Activated CD8-positive, alpha-beta memory T cell treated with anti-CD3 and anti-CD28 coated beads, Interleukin-2, amount 10 ng/mL, durations not matched to agents 7 days and 5 days (primary cell): Measurements from ENCODE around the gene PABPN1L. TPM values are rescaled to one million over a fixed set of nuclear protein-coding genes. Genes with fewer than 3 reads are reported as not detected.

ENCODE experiments used
- ATAC-seq: fragments of 150-1000 bp; cut with Tn5 transposase; one replicate; pipeline ENCODE4 v1.10.0; 2021; ENCODE audit warnings: moderate library complexity
- CTCF ChIA-PET: fragments of 350-600 bp; sonication (Branson Sonifier 250); formaldehyde crosslinking; loops from one replicate; lab custom pipeline; 2021; ENCODE audit warnings: antibody characterized with exemption; lab: Charles Lee
- DNase-seq: peaks from one replicate; pipeline ENCODE4 v3.0.0-alpha.2; 2020
- H3K27ac Mint-ChIP-seq: one replicate; pipeline ENCODE4 v1.8.0; 2021; ENCODE audit warnings: mild to moderate bottlenecking, mixed read lengths
- H3K27me3 Mint-ChIP-seq: one replicate; pipeline ENCODE4 v1.8.0; 2021; ENCODE audit warnings: mixed read lengths
- H3K36me3 Mint-ChIP-seq: one replicate; pipeline ENCODE4 v1.8.0; 2021; ENCODE audit warnings: mild to moderate bottlenecking, mixed read lengths
- H3K4me1 Mint-ChIP-seq: one replicate; pipeline ENCODE4 v1.8.0; 2021; ENCODE audit warnings: mixed read lengths
- H3K4me3 Mint-ChIP-seq: one replicate; pipeline ENCODE4 v1.8.0; 2021; ENCODE audit warnings: mild to moderate bottlenecking, moderate library complexity, mixed read lengths
- H3K9me3 Mint-ChIP-seq: one replicate; pipeline ENCODE4 v1.8.0; 2022; ENCODE audit warnings: low read depth, mixed read lengths
- total RNA-seq, 2 experiments: library from RNA; stranded (reverse); gene quantifications; one replicate each; pipeline ENCODE4 v1.2.3, GENCODE V29; 2021

PABPN1L gene
- total RNA-seq, 2 experiments from 2014 or later = not detected

- Mint-ChIP-seq H3K4me3 (no peak overlapping the region), H3K9me3 (no peaks in the 10 kb centered on the region), H3K4me1 (no peaks in the 10 kb centered on the region), H3K27ac (no peak overlapping the region), H3K27me3 (peaks cover 9% of the 10 kb centered on the region), H3K36me3 (no peaks in the 10 kb centered on the region)
- DNase-seq (no peak), ATAC-seq (no peak)
- CTCF ChIA-PET = no interaction called here
These were observed 8.6 kb upstream of the PABPN1L start for GRCh38 chr16:88874938-88875599.

DNA sequence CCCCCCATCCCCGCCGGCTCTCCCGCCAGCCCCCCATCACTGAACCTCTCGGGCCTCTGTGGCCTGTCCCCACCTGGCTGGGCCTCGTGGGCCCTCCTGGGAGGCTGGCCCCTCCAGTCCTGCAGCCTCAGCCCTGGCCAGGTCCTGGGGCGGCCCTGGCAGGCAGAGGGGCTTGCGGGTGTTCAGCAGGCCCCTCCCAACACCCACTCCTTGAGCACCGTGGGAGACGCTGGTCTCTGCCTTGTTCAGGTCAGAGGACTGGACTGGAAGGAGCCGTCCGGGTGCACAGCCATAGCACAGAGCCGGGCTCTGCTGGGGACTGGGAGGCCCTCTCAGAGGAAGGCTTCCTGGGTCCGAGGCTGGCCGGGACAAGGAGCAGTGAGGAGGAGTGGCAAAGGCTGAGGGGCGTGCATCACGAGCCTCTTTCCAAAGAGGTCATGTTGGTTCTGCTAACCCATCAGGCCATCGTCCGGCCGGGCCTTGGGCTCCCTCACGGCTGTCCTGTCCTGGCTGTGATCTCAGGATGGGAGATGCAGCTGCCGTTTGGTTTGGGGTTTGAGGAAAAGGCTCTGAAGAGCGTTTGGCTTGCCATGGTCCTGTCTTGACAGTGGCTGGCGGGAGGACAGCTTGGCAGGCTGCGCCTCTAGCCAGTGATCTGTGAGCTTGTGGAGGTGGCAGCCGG is 6.3 kb upstream of the PABPN1L start:
- Mint-ChIP-seq H3K27me3 (peaks cover 16% of the 10 kb centered on the region), H3K4me3 (no peak overlapping the region), H3K4me1 (no peaks in the 10 kb centered on the region), H3K9me3 (no peaks in the 10 kb centered on the region), H3K27ac (no peak overlapping the region), H3K36me3 (no peaks in the 10 kb centered on the region)
- no peak for ATAC-seq
- no peak for DNase-seq
- CTCF ChIA-PET = no interaction called here

DNA sequence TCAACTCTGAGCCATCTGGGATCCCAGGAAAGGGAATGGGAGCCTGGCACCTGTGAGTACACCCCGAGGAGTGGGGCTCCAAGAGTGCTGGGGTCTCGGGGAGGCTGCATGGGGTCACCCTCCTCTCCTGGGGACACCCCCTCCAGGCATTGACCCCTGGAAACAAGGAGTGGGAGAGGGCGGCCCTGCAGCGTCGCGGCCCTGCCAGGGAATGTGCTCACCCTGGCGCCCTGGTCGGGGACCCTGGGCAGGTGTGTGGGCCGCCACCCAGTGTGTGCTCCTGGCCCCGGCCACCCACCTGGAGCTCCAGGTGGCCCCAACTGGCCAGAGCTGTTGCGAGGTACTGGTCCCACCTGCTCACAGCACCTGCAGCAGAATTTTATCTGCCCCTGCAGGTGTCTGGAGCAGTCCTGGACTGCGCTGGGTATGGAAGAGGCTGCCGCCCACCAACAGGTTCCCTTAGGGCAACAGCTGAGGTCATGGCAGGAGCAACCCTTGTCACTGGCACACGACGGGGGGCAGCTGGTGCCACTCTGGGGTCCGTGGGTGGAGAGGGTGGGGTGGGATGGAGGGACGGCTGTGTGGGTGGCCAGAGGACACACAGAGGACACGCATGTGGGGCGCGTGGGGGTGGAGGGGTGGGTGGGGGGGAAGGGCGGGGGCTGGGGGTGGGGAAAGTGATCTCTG is 5.4 kb upstream of the PABPN1L start:
- H3K4me3 Mint-ChIP-seq = no peak overlapping the region
- no peaks in the 10 kb centered on the region for H3K4me1 Mint-ChIP-seq
- DNase-seq (no peak), ATAC-seq (no peak)
- no peaks in the 10 kb centered on the region for H3K36me3 Mint-ChIP-seq
- CTCF ChIA-PET = no interaction called here
- H3K27me3 Mint-ChIP-seq = peaks cover 16% of the 10 kb centered on the region
- no peak overlapping the region for H3K27ac Mint-ChIP-seq
- no peaks in the 10 kb centered on the region for H3K9me3 Mint-ChIP-seq

DNA sequence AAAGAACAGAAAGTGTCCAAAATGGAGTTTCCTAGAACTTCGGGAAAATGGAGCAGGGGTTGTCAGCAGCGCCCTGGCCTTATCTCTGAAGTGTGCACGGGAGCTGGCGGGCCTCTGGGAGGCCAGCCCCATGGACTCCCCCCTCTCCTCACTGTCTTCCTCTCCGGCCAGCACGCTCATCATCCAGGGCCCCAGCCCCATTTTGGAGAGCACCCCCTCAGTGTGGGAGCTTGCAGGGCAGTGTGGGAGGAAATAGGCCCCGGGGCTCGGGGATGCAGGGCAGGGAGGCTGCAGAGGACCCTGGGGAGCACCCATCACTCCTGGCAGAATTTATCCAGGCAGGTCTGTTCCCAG is 4.9 kb upstream of the PABPN1L start:
- ATAC-seq = no peak
- Mint-ChIP-seq H3K27me3 (peaks cover 16% of the 10 kb centered on the region), H3K4me1 (no peaks in the 10 kb centered on the region), H3K4me3 (no peak overlapping the region), H3K9me3 (no peaks in the 10 kb centered on the region), H3K36me3 (no peaks in the 10 kb centered on the region), H3K27ac (no peak overlapping the region)
- no peak for DNase-seq
- CTCF ChIA-PET = no interaction called here

DNA sequence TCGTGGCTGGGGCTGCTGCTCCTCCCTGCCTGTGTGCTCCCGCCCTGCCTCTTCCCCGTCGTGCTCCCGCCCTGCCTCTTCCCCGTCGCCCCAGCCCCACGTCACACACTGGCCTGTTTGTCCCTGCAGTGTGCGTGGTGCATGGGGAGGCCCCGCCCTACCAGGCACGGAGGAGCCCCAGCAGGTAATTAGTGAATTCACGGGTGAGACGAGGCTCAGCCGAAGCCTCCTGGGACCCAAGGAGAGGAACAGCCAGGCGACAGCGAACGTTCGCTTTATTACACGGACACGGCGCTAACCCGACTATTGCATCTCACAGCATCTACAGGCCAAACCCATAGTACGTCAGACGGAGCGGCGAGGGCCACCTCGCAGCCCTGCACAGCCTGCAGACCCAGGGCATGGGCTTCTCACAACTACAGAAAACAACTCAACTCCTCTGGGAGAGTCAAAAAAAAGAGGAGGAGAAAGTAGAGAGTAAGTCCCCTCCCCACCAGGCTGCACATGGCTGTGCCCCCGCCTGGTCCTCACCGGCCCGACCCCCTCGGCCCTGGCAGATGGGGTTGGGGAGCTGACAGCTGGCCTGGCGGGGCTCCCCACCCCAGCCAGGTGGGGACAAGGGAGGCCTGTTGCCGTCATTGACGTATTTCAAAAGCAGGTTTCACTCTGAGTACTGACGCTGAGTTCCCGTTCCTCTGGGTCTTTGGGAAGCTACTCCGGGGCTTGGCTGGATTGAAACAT is 4.3 kb upstream of the PABPN1L start:
- DNase-seq = no peak
- CTCF ChIA-PET = no interaction called here
- H3K4me3 Mint-ChIP-seq = no peak overlapping the region
- H3K4me1 Mint-ChIP-seq = no peaks in the 10 kb centered on the region
- peaks cover 16% of the 10 kb centered on the region for H3K27me3 Mint-ChIP-seq
- H3K36me3 Mint-ChIP-seq = no peaks in the 10 kb centered on the region
- ATAC-seq = no peak
- H3K27ac Mint-ChIP-seq = no peak overlapping the region
- H3K9me3 Mint-ChIP-seq = no peaks in the 10 kb centered on the region

GRCh38 chr16:88869673-88869980 is 3.2 kb upstream of the PABPN1L start:
- ATAC-seq (no peak), DNase-seq (no peak)
- CTCF ChIA-PET = no interaction called here
- no peaks in the 10 kb centered on the region for H3K9me3 Mint-ChIP-seq
- no peak overlapping the region for H3K27ac Mint-ChIP-seq
- peaks cover 16% of the 10 kb centered on the region for H3K27me3 Mint-ChIP-seq
- H3K4me1 Mint-ChIP-seq = no peaks in the 10 kb centered on the region
- no peaks in the 10 kb centered on the region for H3K36me3 Mint-ChIP-seq
- H3K4me3 Mint-ChIP-seq = no peak overlapping the region

DNA sequence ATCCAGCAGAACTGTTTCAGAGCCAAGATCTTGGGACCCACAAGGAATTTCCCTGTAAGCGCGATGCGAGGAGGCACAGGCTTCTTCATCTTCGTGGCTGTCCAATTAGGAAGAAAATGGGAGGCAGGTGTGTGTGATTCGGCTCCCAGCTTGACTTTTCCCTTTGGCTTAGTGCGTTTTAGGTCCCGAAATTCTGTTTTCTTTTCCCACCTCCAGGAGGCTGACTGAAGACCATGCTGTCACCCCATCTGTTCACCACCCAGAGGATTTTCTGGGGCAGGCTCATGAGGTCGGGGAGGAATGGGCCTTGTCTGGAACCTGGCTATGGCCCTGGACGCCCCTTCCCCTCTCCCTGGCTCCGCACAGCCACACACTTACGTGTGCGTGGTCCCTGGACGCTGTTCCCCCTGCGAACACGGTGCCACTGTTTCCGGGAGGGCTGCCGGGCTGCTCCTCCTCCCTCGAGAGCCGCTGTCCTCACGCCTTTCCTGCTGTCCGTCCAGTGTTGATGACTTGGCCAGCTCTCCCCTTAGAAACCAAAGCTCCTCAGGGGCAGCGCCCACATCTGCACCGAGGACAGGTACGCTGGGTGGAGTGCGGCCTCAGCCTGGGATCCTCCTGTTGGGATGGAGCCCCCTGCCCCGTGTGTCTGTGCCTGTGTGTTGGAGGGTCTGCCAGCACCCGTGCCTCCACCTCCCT is 2.7 kb upstream of the PABPN1L start:
- Mint-ChIP-seq H3K36me3 (no peaks in the 10 kb centered on the region), H3K4me1 (no peaks in the 10 kb centered on the region), H3K9me3 (no peaks in the 10 kb centered on the region), H3K27ac (no peak overlapping the region), H3K4me3 (no peak overlapping the region), H3K27me3 (peaks cover 16% of the 10 kb centered on the region)
- DNase-seq (no peak), ATAC-seq (no peak)
- CTCF ChIA-PET = no interaction called here

GRCh38 chr16:88867581-88868246 is 1.3 kb upstream of the PABPN1L start:
- Mint-ChIP-seq H3K27me3 (peaks cover 16% of the 10 kb centered on the region), H3K36me3 (no peaks in the 10 kb centered on the region), H3K9me3 (no peaks in the 10 kb centered on the region), H3K27ac (no peak overlapping the region), H3K4me1 (no peaks in the 10 kb centered on the region), H3K4me3 (no peak overlapping the region)
- CTCF ChIA-PET = no interaction called here
- ATAC-seq (no peak), DNase-seq (no peak)

- Mint-ChIP-seq H3K27me3 (peaks cover 10% of the 10 kb centered on the region), H3K36me3 (no peaks in the 10 kb centered on the region), H3K27ac (no peak overlapping the region), H3K4me1 (no peaks in the 10 kb centered on the region), H3K4me3 (no peak overlapping the region), H3K9me3 (no peaks in the 10 kb centered on the region)
- DNase-seq = no peak
- CTCF ChIA-PET = interaction anchor here (1.1 kb wide), 1 partner anchor 8 kb away, joined by 3 read pairs; no protein-coding TSS in a partner anchor
- no peak for ATAC-seq
These were observed 718 bp downstream of the PABPN1L start for GRCh38 chr16:88865742-88866141.

GRCh38 chr16:88865310-88865709 is 1.1 kb downstream of the PABPN1L start:
- CTCF ChIA-PET = no interaction called here
- H3K27ac Mint-ChIP-seq = no peak overlapping the region
- H3K36me3 Mint-ChIP-seq = no peaks in the 10 kb centered on the region
- ATAC-seq (no peak), DNase-seq (no peak)
- H3K9me3 Mint-ChIP-seq = no peaks in the 10 kb centered on the region
- peaks cover 7% of the 10 kb centered on the region for H3K27me3 Mint-ChIP-seq
- H3K4me3 Mint-ChIP-seq = no peak overlapping the region
- no peaks in the 10 kb centered on the region for H3K4me1 Mint-ChIP-seq

DNA sequence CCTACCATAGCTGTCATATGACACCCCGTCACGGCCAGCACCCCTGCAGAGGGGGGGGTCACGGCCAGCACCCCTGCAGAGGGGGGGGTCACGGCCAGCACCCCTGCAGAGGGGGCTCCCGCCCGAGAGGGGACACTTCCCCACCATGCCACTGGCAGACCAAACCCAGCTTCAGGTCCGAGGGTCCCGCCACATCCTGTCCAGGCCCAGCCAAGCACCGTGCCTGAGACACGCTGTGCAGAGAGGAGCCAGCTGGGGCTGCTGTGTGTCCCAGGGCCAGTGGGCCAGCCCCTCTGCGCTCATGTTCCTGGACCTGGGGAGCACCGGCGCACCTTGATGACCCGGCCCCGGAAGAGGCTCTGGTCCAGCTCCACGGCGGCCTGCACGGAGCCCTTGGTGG is 1.9 kb downstream of the PABPN1L start:
- CTCF ChIA-PET = no interaction called here
- DNase-seq = no peak
- Mint-ChIP-seq H3K27ac (no peak overlapping the region), H3K4me1 (no peaks in the 10 kb centered on the region), H3K36me3 (no peaks in the 10 kb centered on the region), H3K27me3 (peaks cover 1% of the 10 kb centered on the region), H3K9me3 (no peaks in the 10 kb centered on the region), H3K4me3 (no peak overlapping the region)
- ATAC-seq = peak; percentile 32

DNA sequence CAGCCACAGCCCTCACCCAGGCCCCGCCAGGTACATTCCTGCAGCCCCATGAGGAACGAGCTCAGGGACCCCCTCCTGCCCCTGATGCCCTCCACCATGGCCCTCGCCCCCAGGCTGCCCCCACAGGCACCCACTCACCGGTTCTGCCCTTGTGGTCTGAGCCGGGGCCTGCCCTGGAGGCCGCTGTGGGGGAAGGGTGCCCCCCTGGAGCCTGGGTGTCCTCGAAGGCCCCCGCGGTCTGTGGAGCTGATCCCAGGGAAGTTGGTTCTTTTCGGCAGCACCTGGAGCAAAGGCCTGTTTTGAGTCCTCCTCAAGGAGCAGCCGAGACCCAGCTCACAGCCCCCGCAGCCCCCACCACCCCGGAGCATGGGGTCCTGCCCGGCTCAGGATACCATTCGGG is 2.4 kb downstream of the PABPN1L start:
- DNase-seq = no peak
- no peaks in the 10 kb centered on the region for H3K9me3 Mint-ChIP-seq
- no peaks in the 10 kb centered on the region for H3K36me3 Mint-ChIP-seq
- no peak overlapping the region for H3K27ac Mint-ChIP-seq
- no peaks in the 10 kb centered on the region for H3K27me3 Mint-ChIP-seq
- H3K4me3 Mint-ChIP-seq = no peak overlapping the region
- CTCF ChIA-PET = no interaction called here
- no peak for ATAC-seq
- H3K4me1 Mint-ChIP-seq = no peaks in the 10 kb centered on the region

DNA sequence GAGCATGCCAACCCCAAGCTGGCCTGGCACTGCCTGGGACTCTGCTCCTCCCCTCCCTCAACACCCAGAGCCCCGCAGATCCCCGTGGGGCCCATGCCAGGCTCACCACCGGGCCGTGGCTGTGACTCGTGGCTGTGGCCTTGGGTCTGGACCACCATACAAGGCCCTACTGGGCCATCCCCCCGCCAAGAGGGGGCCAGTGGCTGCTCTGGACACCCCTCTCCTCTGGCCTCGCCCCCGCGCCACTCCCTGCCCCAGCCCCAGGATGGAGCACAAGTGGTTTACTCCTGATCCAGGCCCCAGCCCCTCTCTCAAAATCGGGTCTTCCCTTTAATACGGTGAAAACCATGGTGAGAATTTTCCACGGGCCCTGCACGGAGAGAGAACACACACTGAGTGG is 3.0 kb downstream of the PABPN1L start:
- no peak for DNase-seq
- Mint-ChIP-seq H3K4me1 (peaks cover 3% of the 10 kb centered on the region), H3K27me3 (no peaks in the 10 kb centered on the region), H3K4me3 (no peak overlapping the region), H3K27ac (no peak overlapping the region), H3K36me3 (no peaks in the 10 kb centered on the region), H3K9me3 (no peaks in the 10 kb centered on the region)
- no peak for ATAC-seq
- CTCF ChIA-PET = no interaction called here
